ENCODE measurements around the gene STK39.

DNA sequence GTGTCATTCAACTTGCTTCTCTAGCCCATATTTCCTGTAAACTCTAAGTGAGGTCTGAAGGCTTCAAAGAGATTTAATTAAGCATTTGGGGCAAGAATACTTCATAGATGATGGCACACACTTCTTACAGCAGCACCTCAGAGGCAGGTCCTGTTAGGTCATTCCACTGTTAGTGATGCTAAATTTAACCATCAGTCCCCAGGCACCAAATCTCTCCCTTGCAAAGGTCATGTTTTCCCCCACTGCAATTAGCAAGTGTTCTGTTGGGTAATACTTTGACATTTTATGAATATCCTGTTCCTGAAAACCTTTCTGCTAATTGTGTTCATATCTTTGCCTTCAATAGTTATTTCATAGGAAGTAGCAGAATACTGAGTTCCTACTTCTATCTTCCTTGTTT lies 117.0 kb downstream of the STK39 start:
- TF ChIP-seq, protein P1, sequence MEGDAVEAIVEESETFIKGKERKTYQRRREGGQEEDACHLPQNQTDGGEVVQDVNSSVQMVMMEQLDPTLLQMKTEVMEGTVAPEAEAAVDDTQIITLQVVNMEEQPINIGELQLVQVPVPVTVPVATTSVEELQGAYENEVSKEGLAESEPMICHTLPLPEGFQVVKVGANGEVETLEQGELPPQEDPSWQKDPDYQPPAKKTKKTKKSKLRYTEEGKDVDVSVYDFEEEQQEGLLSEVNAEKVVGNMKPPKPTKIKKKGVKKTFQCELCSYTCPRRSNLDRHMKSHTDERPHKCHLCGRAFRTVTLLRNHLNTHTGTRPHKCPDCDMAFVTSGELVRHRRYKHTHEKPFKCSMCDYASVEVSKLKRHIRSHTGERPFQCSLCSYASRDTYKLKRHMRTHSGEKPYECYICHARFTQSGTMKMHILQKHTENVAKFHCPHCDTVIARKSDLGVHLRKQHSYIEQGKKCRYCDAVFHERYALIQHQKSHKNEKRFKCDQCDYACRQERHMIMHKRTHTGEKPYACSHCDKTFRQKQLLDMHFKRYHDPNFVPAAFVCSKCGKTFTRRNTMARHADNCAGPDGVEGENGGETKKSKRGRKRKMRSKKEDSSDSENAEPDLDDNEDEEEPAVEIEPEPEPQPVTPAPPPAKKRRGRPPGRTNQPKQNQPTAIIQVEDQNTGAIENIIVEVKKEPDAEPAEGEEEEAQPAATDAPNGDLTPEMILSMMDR (IDR thresholded peaks at IDR 0.05): no peak
- no peak for TF ChIP-seq POLR2A (IDR thresholded peaks at IDR 0.05)
- no peak for TF ChIP-seq EP300 (IDR thresholded peaks at IDR 0.05)
- TF ChIP-seq POLR2AphosphoS5 (IDR thresholded peaks at IDR 0.05): peak; percentile 65
